NCI-H2196 (cell line): ENCODE data around the gene NPLOC4.
"Not testable (repeated sequence)": the region's sequence is repeated elsewhere in the genome, so short reads cannot be mapped to it uniquely, and the experiment has no call there.

Source experiments
- DNase-seq: peaks from one replicate; lab custom pipeline; 2025; ENCODE audit not compliant: unreplicated experiment; lab: John Stamatoyannopoulos, UW

The NPLOC4 gene

DNA sequence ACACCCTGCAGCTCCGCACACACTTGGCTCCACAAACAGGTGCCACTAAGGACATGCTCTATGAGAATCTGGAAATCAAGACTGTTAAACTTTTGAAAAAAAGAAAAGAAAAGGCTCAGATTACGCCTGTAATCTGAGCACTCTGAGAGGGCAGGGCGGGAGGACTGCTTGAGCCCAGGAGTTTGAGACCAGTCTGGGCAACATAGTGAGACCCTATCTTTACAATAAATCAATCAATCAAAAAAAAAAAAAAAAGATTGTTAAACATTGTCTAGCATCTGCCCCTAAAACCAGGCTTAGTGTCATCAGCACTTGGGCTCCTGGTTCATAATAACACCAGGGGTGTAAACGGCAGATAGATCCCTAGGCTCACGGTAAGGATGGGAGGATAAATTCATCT lies 47.3 kb downstream of the NPLOC4 start:
- no peak for DNase-seq

DNA sequence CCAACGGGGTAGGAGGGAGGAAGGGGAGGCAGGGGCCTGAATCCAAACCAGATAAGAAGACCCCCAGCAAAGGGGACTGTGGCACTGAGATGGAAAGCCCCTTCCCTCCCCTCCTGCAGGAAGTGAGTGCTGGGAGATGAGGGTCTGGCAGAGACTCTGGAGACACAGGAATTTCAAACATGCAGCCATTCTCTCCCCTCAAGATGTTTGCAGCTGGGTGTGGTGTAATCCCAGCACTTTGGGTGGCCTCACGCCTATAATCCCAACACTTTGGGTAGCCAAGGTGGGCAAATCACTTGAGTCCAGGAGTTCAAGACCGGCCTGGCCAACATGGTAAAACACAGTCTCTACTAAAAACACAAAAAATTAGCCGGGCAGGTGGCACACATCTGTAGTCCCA lies 50.8 kb downstream of the NPLOC4 start:
- DNase-seq: no peak

DNA sequence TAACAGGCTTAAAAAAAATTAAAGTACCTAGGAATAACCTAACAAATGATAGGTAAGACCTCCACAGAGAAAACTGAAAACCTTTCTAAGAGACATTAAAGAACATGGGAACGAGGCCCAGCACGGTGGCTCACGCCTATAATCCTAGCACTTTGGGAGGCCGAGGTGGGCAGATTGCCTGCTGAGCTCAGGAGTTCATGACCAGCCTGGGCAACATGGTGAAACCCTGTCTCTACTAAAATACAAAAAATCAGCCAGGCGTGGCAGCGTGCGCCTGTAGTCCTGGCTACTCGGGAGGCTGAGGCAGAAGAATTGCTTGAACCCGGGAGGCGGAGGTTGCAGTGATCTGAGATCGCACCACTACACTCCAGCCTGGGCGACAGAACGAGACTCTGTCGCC lies 52.1 kb downstream of the NPLOC4 start:
- DNase-seq: not testable (repeated sequence)

DNA sequence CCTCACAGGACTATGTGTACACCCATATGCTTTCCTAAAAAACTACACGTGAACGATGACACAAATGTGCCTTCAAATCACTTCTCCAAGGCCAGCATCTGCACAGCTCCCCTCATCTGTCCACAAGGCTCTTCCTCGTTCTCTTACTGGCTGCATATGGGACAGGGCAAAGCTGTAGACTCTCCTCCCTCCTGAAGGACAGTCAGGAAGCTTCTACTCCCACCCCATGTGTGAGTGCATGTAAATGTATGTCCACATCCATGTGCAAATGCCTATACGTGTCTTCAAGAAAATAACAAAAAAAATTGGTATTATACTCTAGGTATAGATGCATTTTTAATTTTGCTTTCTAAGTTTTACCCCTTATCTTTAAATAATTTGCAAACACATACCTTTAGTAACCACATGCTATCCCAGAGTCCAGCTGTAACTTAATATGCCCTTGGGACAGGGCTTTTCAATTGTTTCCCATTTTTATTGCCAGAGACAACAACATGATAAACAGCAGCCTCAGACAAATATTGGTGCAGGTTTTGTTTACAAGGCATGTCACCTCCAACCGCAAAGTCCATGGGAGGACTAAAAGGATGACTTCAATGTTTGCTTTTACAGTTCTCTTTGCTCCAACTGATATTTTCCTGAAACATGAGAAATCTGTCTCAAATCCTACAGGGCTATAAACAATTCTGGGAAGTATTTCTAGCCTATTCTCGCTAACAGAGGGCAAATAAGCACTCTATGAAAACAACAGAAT lies 53.1 kb downstream of the NPLOC4 start:
- peak; percentile 64 for DNase-seq

DNA sequence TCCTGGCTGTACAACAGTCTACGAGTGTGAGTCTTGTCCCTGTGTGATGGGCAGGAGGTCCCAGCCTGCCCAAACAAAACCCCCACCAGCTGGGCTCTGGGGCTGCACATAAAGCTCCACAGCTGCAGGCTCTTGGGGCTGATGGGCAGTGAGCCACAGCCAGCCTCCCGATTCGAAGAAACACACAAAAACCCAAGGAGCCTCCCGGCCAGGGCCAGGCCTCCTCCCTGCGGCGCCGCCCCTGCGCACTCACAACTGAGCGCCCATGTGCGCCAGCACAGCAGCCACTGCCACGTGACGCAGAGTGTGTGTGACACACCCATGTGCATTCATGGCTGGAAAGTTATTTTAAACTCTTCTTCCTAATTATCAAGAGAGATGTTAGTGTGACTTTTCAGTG lies 54.2 kb downstream of the NPLOC4 start:
- no peak for DNase-seq

DNA sequence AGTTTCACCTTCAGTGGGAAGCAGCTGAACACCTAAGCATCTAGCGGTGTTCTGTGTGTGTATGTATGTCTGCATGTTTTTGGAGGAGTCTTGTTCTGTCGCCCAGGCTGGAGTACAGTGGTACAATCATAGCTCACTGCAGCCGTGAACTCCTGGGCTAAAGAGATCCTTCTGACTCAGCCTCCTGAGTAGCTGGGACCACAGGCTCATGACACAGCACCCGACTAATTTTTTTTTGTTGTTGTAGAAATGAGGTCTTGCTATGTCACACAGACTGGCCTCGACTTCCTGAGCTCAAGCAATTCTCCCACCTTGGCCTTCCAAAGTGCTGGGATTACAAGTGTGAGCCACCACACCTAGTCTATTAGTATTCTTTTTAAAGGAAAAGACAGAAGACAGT lies 54.6 kb downstream of the NPLOC4 start:
- no peak for DNase-seq

DNA sequence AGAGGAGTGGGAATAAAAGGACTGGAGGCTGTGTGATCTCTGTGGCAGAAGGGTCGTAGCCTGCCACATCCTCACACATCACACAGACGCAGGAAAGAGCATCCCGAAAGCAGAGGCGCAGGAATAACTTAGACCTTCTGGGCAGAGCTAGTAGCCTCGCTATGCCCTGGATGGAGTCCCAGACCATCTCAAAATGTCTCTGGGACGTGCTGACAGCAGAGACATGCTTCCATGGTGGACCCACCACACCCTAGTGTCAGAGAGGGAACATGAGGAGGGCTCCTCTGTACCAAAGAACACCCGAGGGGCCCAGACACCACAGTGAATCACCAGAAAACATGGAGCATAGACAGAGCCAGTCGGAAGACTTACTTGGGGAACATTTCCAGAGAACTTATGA lies 55.2 kb downstream of the NPLOC4 start:
- DNase-seq: no peak

DNA sequence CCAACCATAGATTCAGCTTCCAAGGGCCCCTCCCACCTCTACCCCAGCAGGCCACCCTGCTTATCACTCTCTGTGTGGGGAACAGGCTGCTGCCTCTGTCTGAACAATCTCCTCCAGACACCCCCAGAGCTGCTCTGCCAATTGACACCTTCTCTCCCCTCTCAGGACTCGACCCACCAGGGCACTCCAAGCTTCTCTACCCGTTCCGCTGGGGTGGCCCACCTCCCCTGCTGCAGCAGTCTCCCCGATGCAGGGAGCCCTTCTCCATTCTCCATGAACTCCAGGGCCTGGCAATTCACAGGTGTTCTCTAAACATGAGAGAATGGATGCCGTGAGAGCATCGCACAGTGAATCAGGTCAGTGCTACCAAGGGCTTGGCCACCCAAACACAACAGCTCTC lies 56.4 kb downstream of the NPLOC4 start:
- DNase-seq: no peak

DNA sequence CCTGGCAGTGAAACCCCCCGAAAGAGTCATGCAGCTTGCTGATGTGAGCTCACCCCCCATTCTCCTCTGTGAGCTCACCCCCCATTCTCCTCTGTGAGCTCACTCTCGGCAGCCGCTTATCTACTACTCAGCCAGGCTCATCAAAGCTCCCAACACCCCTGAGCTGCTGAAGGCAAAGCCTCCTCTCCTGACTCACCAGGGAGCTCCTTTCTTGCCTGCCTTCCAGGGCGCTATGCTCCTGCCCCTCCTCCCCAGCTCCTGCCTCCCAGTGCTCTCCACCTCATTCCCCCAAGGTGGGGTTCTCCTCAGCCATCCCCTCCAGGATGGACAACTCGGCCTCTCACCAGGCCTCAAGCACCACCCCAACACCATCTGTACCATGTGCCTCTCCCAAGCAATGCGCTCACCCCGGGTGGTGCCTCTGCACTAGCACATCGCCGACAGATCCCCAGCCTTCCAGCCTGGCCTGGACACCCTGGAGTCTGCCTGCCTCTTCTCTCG lies 57.0 kb downstream of the NPLOC4 start:
- no peak for DNase-seq

DNA sequence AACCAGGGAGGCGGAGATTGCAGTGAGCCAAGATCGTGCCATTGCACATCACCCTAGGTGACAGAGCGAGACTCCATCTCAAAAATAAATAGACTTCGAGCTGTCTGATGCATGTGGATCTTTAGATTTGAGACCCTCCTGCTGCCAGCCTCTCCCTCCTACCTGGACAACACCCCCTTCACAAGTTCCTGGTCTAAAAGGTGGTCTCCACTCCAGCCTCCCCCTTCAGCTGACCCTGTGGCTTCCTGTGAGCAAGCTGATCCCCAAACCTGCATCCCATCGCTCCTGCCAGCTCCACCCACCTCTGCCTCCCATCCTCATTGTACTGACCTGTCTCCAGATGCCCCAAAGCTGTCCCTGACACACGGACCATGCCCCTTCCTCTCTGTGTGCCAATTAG lies 57.6 kb downstream of the NPLOC4 start:
- no peak for DNase-seq

DNA sequence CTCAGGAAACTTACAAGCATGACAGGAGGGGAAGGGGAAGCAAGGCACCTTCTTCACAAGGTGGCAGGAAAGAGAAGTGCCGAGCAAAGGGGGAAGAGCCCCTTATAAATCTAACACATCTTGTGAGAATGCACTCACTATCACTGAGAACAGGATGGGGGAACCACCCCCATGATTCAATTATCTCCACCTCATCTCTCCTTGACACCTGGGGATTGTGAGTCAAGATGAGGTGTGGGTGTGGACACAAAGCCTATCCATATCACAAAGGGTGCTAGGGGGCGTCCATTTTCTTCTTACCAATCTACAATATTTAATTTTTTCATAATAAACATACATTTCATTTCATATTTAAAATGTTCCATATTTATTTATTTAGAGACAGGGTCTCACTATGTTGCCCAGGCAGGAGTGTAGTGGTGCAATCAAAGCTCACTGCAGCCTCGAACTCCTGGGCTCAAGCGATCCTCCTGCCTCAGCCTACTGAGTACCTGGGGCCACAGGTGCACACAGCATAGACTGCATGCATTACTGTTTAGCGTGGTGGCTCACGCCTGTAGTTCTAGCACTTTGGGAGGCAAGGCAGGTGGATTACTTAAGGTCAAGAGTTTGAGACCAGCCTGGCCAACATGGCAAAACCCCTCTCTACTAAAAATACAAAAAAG lies 58.2 kb downstream of the NPLOC4 start:
- DNase-seq: no peak

DNA sequence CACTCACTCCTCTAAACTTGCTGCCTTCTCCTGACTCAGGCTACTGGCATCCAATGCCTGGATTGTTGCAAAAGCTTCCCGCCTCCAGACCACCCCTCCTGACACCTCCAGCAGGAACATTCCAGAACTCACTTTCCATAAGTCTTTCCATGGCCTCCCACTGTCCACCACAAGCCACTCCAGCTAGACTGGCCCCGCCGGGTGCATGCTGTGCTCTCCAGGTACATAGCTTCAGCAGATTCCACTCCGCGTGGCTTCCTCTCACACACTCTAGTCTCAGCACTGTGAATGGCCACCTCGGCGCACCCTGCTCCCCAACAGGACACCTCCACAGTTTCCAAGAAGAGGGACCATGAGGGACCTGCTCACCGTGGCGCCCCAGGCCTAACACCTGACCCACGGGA lies 58.9 kb downstream of the NPLOC4 start:
- DNase-seq: no peak

DNA sequence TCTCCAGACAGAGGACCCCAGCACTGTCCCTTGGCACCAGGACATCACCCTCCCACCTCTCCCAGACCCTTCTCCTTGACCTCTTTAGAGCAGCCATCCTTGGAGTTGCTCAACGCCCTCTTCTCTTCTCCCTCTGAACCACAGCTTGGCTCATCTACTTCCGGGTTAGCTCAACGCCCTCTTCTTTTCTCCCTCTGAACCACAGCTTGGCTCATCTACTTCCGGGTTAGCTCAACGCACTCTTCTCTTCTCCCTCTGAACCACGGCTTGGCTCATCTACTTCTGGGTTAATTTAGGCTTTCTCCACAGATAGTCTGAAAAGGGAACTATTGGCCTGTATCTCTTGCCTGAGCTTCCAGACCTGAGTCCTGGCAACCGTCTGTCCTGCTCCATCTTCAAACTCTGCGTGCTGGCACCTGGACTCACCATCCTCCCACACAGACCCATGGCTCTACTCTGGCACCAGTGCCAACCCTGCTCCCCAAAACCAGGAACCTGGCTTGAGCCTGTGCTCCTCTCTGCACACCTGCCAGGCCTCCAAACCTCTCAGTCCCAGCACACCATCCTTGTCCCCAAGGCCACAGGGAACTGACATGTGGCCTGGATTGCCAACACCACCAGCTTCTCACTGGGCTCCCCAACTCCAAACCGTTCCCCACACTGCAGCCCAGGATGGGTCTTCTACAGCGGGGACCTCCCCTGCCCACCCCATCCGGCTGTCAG lies 59.5 kb downstream of the NPLOC4 start:
- DNase-seq: no peak

DNA sequence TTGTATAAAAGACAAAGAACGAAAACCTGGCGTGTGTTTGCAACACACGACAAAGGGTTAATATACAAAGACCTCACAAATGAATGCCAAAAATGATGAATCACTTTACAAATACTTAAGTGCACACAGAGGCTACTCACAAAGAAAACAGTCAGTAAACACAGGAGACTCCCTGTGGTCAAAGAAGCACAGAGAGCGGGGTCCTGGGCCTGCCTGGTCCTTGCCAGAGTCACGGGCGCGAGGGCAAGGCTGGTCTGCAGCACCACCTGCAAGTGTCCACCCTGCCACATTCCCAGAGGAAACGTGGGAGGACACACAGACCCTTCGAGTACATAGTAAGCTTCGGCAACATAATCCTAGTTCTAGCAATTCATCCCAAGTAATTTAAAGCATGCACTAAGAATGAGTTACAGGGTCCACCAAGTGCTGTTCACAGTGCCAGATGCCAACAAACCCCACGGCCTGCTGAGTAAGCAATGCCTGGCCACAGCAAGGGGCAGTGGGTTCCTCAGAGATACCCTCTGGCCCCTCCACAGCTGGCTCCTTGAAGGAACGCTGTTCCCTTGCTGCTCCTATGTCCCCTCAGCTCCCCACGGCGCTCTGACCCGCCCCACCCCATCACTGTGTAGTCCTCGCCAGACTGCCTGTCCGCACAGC lies 60.2 kb downstream of the NPLOC4 start:
- DNase-seq: peak; percentile 46

DNA sequence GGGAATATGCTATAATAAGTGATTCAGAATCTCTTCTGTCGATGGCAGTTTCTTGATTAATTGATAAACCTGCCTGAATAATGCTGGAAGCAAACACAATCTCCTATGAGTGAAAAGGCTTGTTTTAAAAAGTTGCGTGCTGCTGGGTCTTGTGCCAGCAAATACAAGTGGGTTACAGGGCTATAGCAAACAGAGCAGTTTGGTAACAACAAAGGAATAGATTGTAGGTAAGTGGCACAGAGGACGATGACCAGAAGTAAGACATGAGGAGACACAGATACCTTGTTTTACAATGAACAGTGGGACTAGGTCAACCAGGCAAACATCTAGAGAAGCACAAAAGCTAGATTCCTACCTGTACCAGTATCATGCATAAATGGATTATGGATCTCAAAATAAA lies 61.1 kb downstream of the NPLOC4 start:
- DNase-seq: no peak

DNA sequence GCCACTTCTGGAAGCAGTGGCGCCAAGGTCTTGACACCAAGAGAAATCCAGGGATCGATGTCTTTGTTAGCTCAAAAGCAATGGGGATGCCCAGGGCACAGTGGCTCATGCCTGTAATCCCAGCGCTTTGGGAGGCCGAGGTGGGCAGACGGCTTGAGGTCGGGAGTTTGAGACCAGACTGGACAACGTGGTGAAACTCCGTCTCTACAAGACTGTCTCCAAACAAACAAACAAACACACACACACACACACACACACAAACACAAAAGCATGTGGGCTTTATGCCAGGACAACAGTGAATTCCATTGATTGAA lies 62.3 kb downstream of the NPLOC4 start:
- no peak for DNase-seq

DNA sequence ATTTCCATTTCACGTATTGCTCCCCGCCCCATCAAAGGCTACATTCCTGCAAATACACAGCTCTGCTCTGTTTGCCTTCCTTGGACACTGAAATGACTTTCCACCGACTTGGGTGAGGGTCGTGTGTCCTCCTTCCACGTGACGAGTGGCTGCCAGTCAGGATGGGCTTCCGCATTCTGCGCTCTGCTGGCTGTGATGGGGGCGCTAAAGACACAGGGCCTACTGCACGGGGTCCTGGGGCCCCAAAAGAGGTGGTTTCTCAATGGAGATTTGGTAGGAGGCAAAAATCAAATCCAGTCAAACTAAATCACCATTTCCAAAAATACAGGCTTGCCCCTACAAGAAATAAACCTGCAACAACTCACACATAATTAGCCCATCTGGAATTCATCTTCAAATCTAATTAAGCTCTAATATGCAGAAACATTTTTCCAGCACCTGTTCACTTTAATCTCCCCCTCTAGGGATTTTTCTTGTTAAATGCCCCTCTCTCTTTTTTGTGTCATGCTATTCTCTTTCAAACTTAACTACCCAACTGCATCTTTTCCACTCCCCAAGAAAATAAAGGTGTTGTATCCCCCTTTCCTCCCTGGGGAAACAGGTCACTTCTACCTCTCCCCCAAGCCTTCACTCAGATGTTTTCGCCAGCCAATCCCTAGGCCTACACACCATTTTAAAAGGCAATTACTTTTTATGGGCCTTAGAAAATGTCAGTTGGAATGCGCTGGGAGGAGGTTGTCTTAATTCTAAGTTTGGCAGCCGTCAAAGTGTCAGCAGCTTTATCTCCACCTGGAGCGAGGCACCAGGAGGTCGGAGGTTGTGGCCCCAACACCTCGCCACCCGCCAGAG lies 62.9 kb downstream of the NPLOC4 start:
- no peak for DNase-seq

DNA sequence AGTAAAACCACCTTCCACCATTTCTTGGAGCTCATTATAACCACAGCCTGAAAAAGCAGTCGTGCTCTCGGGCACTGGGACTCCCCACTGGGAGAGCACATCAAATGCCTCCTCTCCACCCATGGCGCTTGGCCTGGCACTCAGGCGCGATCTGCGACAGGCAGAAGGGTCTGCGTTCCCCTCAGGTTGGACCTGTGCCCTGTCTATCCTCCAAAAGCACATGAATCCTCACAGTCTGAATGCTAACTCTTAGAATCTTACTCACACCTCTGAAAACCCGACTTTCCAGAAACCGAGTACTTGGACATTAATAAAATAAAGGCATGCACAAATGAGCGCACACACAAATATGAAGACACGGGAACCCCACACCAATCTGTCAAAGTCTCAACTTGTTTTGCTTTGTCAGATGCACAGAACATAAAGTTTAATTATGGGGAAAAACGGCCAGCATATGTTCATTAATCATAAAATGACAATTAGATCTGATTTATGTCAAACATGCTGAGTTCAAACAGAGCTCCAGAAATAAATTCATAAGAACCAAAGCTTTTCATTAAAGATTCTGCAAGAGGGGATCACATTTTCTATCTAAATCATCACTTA lies 64.2 kb downstream of the NPLOC4 start:
- DNase-seq: no peak

DNA sequence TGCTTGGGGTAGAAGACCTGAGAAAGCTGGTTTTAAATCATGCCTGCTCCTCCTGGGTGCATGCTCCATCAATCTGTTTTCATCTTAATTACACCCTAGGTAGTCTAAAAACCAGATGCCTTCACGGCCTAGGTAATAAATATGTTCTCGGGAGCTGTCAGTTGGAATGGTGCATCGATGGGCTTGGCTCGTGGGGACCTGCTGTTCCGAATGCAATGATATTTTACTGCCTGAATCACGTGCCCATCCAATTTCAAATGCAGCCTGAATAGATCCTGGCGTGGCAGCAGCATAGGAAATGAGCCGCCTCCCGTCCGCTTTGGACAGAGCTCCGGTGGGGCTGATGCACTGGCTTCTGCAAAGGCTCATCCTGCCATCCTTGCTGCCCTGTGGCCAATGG lies 65.9 kb downstream of the NPLOC4 start:
- DNase-seq: no peak

DNA sequence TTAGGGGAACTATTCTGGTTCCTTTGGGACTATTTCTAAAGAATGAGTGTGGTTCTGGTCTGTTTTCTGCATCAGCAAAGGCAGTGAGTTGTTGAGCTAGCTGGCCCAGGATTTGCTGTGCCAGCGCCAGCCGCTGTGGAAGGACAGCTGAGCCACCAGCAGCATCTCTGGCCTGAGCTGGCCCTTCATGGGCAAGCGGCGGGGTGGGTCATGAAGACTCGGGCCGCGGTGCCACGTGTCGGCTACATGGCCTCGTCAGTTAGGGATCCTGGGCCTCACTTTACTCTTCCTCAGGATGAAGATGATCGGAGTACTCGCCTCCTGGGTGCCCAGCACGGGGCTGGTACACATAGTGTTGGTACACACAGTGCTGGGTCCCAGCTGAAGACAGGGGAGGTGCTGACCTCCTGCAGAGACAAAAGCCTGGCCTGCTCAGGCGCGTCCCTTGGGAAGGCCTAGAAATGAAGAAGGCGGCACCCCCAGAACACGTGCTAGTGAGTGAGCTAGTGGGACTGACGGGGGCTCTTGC lies 66.9 kb downstream of the NPLOC4 start:
- no peak for DNase-seq
